ENCODE results near the gene PWWP2A.

Gene PWWP2A

DNA sequence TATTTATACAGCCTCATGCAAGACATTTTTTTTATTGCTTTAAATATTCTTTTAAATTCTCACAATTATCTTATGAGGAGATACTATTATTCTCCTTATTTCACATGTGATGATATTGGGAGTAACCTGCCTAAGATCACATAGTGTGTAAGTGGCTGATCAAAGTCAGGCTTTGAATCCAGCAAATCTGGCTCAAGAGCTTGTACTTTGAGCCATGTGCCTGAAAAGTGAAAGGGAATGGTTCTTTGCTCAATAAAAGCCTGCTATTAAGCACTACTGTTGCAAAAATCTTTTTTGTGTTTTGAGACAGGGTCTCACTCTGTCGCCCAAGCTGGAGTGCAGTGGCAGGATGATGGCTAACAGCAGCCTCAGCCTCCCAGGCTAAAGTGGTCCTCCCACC lies 35.1 kb downstream of the PWWP2A start:
- H3K4me1 ChIP-seq (ENCODE audit: insufficient read depth, poor library complexity, severe bottlenecking) = peaks cover 21% of the 10 kb centered on the region
- TF ChIP-seq CTCF (IDR thresholded peaks at IDR 0.05; ENCODE audit: poor library complexity, severe bottlenecking) = no peak
- DNase-seq (ENCODE audit: low spot score) = no peak
- no peaks in the 10 kb centered on the region for H3K9me3 ChIP-seq (ENCODE audit: severe bottlenecking)
- H3K4me3 ChIP-seq (ENCODE audit: severe bottlenecking) = no peak overlapping the region
- ATAC-seq (ENCODE audit: low read depth) = no peak
- peak overlapping the region; percentile 80 for H3K27ac ChIP-seq (ENCODE audit: poor library complexity, severe bottlenecking)
- no peaks in the 10 kb centered on the region for H3K27me3 ChIP-seq (ENCODE audit: insufficient read depth, poor library complexity, severe bottlenecking)
- peaks cover 19% of the 10 kb centered on the region for H3K36me3 ChIP-seq (ENCODE audit: low read depth)

DNA sequence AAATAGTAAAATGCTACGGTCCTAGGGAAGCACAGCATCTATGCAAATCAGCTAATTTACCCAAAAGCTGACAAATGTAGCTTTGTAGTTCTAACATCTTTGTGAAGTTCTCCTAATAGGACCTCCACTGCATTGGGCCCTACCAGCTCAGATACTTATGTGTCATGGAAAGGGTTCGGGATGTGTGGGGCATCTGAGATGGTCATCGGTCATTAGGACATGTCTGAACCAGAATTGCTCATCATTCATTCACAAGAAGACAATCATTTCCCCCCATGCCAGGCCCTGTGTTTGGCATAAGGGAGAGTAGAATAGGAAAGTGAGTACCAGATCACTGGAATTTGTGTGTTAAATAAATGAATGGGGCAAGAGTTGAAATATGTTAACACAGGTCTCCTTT lies 35.7 kb downstream of the PWWP2A start:
- Histone ChIP-seq H3K9me3 (ENCODE audit: severe bottlenecking) (no peaks in the 10 kb centered on the region), H3K27me3 (ENCODE audit: insufficient read depth, poor library complexity, severe bottlenecking) (no peaks in the 10 kb centered on the region), H3K36me3 (ENCODE audit: low read depth) (peaks cover 23% of the 10 kb centered on the region), H3K27ac (ENCODE audit: poor library complexity, severe bottlenecking) (peak overlapping the region; percentile 80), H3K4me1 (ENCODE audit: insufficient read depth, poor library complexity, severe bottlenecking) (peaks cover 21% of the 10 kb centered on the region), H3K4me3 (ENCODE audit: severe bottlenecking) (no peak overlapping the region)
- DNase-seq (ENCODE audit: low spot score) (no peak), ATAC-seq (ENCODE audit: low read depth) (peak; percentile 78)
- TF ChIP-seq CTCF (IDR thresholded peaks at IDR 0.05; ENCODE audit: poor library complexity, severe bottlenecking) = no peak

DNA sequence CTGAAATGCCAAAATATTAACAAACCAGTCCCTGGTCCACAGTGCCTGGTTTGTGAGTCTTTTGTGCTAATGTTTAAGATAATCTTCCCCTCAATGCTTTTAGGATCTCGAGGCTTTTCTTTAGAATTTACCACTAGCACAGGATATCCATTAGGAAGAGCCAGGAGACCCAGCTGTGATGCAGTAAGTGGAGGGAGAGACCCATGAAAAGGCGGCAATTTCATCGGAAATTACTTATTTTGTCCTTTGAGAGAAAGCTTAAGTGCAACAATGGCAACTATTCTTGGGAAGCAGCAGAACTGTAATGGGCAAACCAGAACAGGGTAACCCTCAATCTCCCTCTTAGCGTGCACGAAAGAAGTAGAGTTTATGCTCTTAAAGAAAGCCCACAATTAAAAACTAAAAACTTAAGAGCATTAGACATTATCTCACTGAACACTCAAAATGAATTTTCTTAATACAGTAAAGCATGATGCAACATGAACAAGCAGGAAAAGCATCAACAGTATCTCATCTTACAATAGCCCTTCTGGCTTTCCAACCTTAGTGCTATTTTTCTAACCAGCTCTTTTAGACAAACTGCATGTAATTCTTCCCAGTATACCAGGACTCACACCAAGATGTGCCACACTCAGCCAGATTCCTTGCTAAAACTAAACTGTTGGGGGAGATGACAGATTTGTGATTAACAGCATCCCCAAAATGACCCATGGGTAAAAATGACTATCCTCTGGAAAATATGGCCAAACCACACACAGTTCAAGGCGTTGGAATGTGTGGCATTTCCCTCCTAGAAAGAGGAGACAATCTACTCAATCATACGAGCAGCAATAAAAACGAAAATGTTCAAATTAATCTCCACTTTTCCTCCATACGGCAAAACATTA lies 36.4 kb downstream of the PWWP2A start:
- peak; percentile 88 for ATAC-seq (ENCODE audit: low read depth)
- Histone ChIP-seq H3K4me3 (ENCODE audit: severe bottlenecking) (no peak overlapping the region), H3K36me3 (ENCODE audit: low read depth) (peaks cover 25% of the 10 kb centered on the region), H3K27ac (ENCODE audit: poor library complexity, severe bottlenecking) (peak overlapping the region; percentile 80), H3K27me3 (ENCODE audit: insufficient read depth, poor library complexity, severe bottlenecking) (no peaks in the 10 kb centered on the region), H3K4me1 (ENCODE audit: insufficient read depth, poor library complexity, severe bottlenecking) (peaks cover 21% of the 10 kb centered on the region), H3K9me3 (ENCODE audit: severe bottlenecking) (no peaks in the 10 kb centered on the region)
- DNase-seq (ENCODE audit: low spot score) = no peak
- TF ChIP-seq CTCF (IDR thresholded peaks at IDR 0.05; ENCODE audit: poor library complexity, severe bottlenecking) = no peak

GRCh38 chr5:160081495-160081894 lies 37.8 kb downstream of the PWWP2A start:
- peak overlapping the region; percentile 80 for H3K27ac ChIP-seq (ENCODE audit: poor library complexity, severe bottlenecking)
- H3K4me3 ChIP-seq (ENCODE audit: severe bottlenecking) = no peak overlapping the region
- no peak for TF ChIP-seq CTCF (IDR thresholded peaks at IDR 0.05; ENCODE audit: poor library complexity, severe bottlenecking)
- DNase-seq (ENCODE audit: low spot score) (no peak), ATAC-seq (ENCODE audit: low read depth) (no peak)
- no peaks in the 10 kb centered on the region for H3K27me3 ChIP-seq (ENCODE audit: insufficient read depth, poor library complexity, severe bottlenecking)
- H3K9me3 ChIP-seq (ENCODE audit: severe bottlenecking) = no peaks in the 10 kb centered on the region
- peaks cover 38% of the 10 kb centered on the region for H3K36me3 ChIP-seq (ENCODE audit: low read depth)
- H3K4me1 ChIP-seq (ENCODE audit: insufficient read depth, poor library complexity, severe bottlenecking) = peaks cover 21% of the 10 kb centered on the region

DNA sequence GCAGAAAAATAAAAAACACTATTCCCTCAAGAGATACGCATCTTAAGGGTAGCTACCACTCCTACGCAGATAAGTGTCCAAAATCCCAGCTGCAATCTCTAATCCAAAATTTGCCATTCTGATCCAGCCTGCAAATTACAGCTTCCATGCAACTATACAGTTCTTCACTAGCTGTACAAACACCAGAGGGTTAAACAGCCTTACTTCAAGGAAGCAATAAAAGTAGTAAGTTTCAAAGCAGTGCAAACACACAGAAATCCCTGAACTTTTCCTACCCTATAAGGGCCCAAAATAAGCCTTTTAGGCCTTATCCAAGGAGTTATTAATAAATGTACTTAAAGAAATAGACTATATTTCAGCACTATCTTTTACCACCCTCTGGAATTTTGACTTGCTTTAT lies 39.5 kb downstream of the PWWP2A start:
- Histone ChIP-seq H3K9me3 (ENCODE audit: severe bottlenecking) (no peaks in the 10 kb centered on the region), H3K4me1 (ENCODE audit: insufficient read depth, poor library complexity, severe bottlenecking) (peaks cover 21% of the 10 kb centered on the region), H3K27me3 (ENCODE audit: insufficient read depth, poor library complexity, severe bottlenecking) (no peaks in the 10 kb centered on the region), H3K27ac (ENCODE audit: poor library complexity, severe bottlenecking) (no peak overlapping the region), H3K36me3 (ENCODE audit: low read depth) (peaks cover 46% of the 10 kb centered on the region), H3K4me3 (ENCODE audit: severe bottlenecking) (no peak overlapping the region)
- ATAC-seq (ENCODE audit: low read depth) = no peak
- TF ChIP-seq CTCF (IDR thresholded peaks at IDR 0.05; ENCODE audit: poor library complexity, severe bottlenecking) = no peak
- no peak for DNase-seq (ENCODE audit: low spot score)

Measured in RWPE2 (cell line).